GM23248 (cell line): ENCODE results near the gene TOP2A. TPM values are rescaled to one million over a fixed set of nuclear protein-coding genes. Genes with fewer than 3 reads are reported as not detected.

Source experiments
- DNase-seq: peaks from one replicate; pipeline ENCODE4 v3.0.0-alpha.2; 2015
- H2AFZ ChIP-seq: fragments of 200-600 bp; sonication (generic); 2 replicates; pipeline ENCODE4 v1.6.1; 2016; ENCODE audit warnings: antibody characterized with exemption
- H3F3A ChIP-seq: fragments of 200-600 bp; sonication (generic); 2 replicates; pipeline ENCODE4 v1.6.1; 2016; ENCODE audit warnings: mild to moderate bottlenecking, antibody characterized with exemption, mixed run types; ENCODE audit not compliant: insufficient read depth
- H3K27ac ChIP-seq: fragments of 200-600 bp; sonication (generic); 2 replicates; pipeline ENCODE4 v1.5.1; 2016; ENCODE audit warnings: mild to moderate bottlenecking
- H3K27me3 ChIP-seq: fragments of 200-600 bp; sonication (generic); replicated peaks from 2 replicates; pipeline ENCODE4 v1.6.1; 2016; ENCODE audit warnings: mild to moderate bottlenecking; ENCODE audit not compliant: insufficient read depth
- H3K36me3 ChIP-seq: fragments of 200-600 bp; sonication (generic); 2 replicates; pipeline ENCODE4 v1.6.1; 2016; ENCODE audit warnings: low read depth, mild to moderate bottlenecking
- H3K4me1 ChIP-seq: fragments of 200-600 bp; sonication (generic); 2 replicates; pipeline ENCODE4 v1.6.1; 2016; ENCODE audit warnings: mild to moderate bottlenecking; ENCODE audit not compliant: insufficient read depth
- H3K4me2 ChIP-seq: fragments of 200-600 bp; sonication (generic); one replicate; pipeline ENCODE4 v1.6.1; 2016; ENCODE audit warnings: mild to moderate bottlenecking; ENCODE audit not compliant: unreplicated experiment
- H3K4me3 ChIP-seq: fragments of 200-600 bp; sonication (generic); 2 replicates; pipeline ENCODE4 v1.5.1; 2016; ENCODE audit warnings: mild to moderate bottlenecking
- H3K79me2 ChIP-seq: fragments of 200-600 bp; sonication (generic); 2 replicates; pipeline ENCODE4 v1.6.1; 2016; ENCODE audit warnings: mild to moderate bottlenecking; ENCODE audit not compliant: insufficient read depth
- H3K9ac ChIP-seq: fragments of 200-600 bp; sonication (generic); 2 replicates; pipeline ENCODE4 v1.6.1; 2016; ENCODE audit warnings: mild to moderate bottlenecking
- H3K9me2 ChIP-seq: fragments of 200-600 bp; sonication (generic); 2 replicates; pipeline ENCODE4 v1.6.1; 2016; ENCODE audit warnings: mixed run types, mild to moderate bottlenecking, moderate library complexity; ENCODE audit not compliant: insufficient read depth
- H3K9me3 ChIP-seq: fragments of 200-600 bp; sonication (generic); one replicate; pipeline ENCODE4 v1.6.1; 2017; ENCODE audit warnings: low read depth
- H4K20me1 ChIP-seq: fragments of 200-600 bp; sonication (generic); 2 replicates; pipeline ENCODE4 v1.6.0; 2016; ENCODE audit not compliant: insufficient read depth
- EZH2 ChIP-seq: fragments of 200-600 bp; sonication (generic); IDR thresholded peaks from 2 replicates; pipeline ENCODE4 v1.6.1; 2018; ENCODE audit warnings: antibody characterized with exemption, mild to moderate bottlenecking; ENCODE audit not compliant: insufficient read depth, poor library complexity, severe bottlenecking
- EZH2phosphoT487 ChIP-seq: fragments of 200-600 bp; sonication (generic); IDR thresholded peaks from 2 replicates; pipeline ENCODE4 v1.6.1; 2018; ENCODE audit warnings: antibody characterized with exemption, moderate library complexity, mild to moderate bottlenecking, low read depth; ENCODE audit not compliant: insufficient read depth
- WGBS, 2 experiments: methylation state at CpG; one replicate each; pipeline ENCODE4 v1.1.6; 2015 to 2017; ENCODE audit warnings: low lambda C conversion rate in 2 of 2, low coverage in 1 of 2; ENCODE audit errors: missing lambda C conversion rate in 2 of 2; 5-methylcytosine and 5-hydroxymethylcytosine counted together
- in situ Hi-C: fragments of 300-500 bp; cut with MboI; formaldehyde crosslinking; loops from 2 replicates; pipeline ENCODE4 v1.15.0; 2020
- polyA plus RNA-seq: library from polyadenylated mRNA; unstranded; fragments of >200 nt; fragmentation: Nextera tagmentation; extraction: Ambion mirVana; gene quantifications from 2 replicates; pipeline ENCODE4 v1.2.1, GENCODE V29; 2016
- total RNA-seq: library from RNA; depleted of rRNA; stranded (reverse); fragments of >200 nt; shearing (Covaris generic); gene quantifications from 2 replicates; pipeline ENCODE4 v1.2.3, GENCODE V29; 2014

Gene TOP2A
- total and polyA plus RNA-seq, 2 experiments from 2014 or later = 47.0 to 71.4 TPM

DNA sequence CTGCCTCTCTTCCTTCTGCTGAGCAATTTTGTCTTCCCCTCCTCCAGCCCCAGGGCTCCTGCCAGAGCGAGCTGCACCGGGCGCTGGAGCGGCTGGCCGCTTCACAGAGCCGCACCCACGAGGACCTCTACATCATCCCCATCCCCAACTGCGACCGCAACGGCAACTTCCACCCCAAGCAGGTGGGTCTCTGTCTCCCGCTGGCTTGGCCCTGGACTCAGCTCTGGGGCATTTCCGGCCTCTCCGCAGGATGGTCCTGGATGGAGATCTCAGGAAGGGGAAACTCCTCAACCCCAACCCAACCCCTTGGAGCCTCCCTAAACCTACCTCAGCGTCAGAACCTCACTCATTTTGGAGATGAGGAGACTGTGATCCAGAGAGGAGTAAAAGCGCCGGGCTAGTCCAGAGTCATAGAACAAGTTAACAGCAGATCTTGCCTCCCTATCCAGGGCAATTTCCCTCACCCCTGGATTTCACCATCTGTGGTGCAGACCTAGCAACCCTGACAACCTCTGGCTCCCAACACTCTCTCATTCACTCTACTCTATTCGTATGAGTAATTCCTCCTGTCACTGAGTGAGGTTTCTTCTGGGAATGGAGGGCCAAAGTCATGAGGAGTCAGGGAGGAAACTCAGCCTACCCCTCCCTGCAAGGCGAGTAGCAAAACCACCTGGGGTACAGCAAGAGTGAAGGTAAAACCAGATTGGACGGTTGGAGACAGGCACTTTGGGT is 36.4 kb upstream of the TOP2A start:
- Histone ChIP-seq H3K9ac (peak overlapping the region; percentile 47), H3K27me3 (no peaks in the 10 kb centered on the region), H3K9me2 (no peaks in the 10 kb centered on the region), H3K36me3 (peaks cover 45% of the 10 kb centered on the region), H3F3A (peaks cover 90% of the 10 kb centered on the region), H3K79me2 (peaks cover 48% of the 10 kb centered on the region), H3K27ac (peak overlapping the region; percentile 89), H3K4me2 (no peak overlapping the region), H3K4me1 (peaks cover 98% of the 10 kb centered on the region), H2AFZ (no peak overlapping the region), H4K20me1 (no peaks in the 10 kb centered on the region), H3K4me3 (no peak overlapping the region), H3K9me3 (no peaks in the 10 kb centered on the region)
- in situ Hi-C loops = no loop called here
- peak; percentile 77 for DNase-seq
- WGBS, 2 experiments = 81 to 87% methylated on average over 19 of the region's 19 CpGs
- TF ChIP-seq EZH2phosphoT487 = no peak
- no peak for TF ChIP-seq EZH2

DNA sequence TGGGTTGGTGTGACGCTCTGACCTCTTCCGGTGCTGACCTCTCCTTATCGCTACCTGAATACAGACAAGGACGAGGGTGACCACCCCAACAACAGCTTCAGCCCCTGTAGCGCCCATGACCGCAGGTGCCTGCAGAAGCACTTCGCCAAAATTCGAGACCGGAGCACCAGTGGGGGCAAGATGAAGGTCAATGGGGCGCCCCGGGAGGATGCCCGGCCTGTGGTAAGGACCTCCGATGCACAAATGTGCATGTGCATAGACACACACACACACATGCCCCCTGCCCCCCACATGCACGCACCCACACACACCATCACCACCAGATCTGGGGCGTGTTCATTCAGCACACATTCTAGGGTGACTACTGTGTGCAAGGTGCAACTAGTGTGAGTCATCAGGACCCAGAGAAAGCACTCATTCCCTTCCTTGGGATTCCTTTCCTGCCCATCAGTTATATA is 35.3 kb upstream of the TOP2A start:
- no peak overlapping the region for H2AFZ ChIP-seq
- peaks cover 98% of the 10 kb centered on the region for H3K4me1 ChIP-seq
- peaks cover 37% of the 10 kb centered on the region for H3K36me3 ChIP-seq
- in situ Hi-C loops = no loop called here
- no peak overlapping the region for H3K4me3 ChIP-seq
- peaks cover 59% of the 10 kb centered on the region for H3K79me2 ChIP-seq
- H3K27me3 ChIP-seq = no peaks in the 10 kb centered on the region
- H3F3A ChIP-seq = peaks cover 94% of the 10 kb centered on the region
- peak overlapping the region; percentile 89 for H3K27ac ChIP-seq
- no peaks in the 10 kb centered on the region for H3K9me3 ChIP-seq
- H3K4me2 ChIP-seq = peak overlapping the region; percentile 22
- H3K9me2 ChIP-seq = no peaks in the 10 kb centered on the region
- TF ChIP-seq EZH2 = no peak
- TF ChIP-seq EZH2phosphoT487 = no peak
- no peaks in the 10 kb centered on the region for H4K20me1 ChIP-seq
- peak; percentile 70 for DNase-seq
- WGBS, 2 experiments = 83% methylated on average over 15 of the region's 15 CpGs
- peak overlapping the region; percentile 71 for H3K9ac ChIP-seq

DNA sequence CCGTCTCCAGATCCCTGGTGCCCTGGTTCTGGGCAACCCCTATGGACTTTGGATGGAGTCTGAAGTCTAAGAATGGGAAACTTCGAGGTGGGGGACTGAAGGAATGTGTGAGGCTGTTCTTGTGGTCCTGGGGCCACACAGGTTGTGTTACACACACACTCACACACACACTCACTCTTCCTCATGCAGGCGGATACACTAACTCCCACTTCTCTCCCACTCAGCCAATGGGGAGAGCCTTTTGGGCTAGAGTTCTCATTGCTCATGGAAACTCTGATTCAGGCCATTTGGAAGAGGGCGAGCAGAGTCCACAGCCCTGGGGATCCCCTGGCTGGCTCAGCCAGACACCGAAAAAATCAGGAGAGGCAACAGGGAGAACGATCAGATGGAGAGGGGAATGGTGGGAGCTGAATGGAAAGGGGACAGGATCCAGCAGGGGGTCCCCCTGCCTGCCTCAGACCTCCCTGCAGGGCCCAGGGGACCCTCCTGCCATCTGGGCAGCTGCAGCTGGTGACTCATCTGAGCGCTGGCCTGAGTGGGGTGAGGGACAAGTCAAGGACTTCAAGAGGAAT is 34.6 kb upstream of the TOP2A start:
- no peak overlapping the region for H3K4me3 ChIP-seq
- no peaks in the 10 kb centered on the region for H4K20me1 ChIP-seq
- H3F3A ChIP-seq = peaks cover 94% of the 10 kb centered on the region
- H3K27ac ChIP-seq = peak overlapping the region; percentile 89
- in situ Hi-C loops = no loop called here
- no peak for TF ChIP-seq EZH2phosphoT487
- no peak for TF ChIP-seq EZH2
- peaks cover 65% of the 10 kb centered on the region for H3K79me2 ChIP-seq
- H3K9me3 ChIP-seq = no peaks in the 10 kb centered on the region
- H2AFZ ChIP-seq = no peak overlapping the region
- DNase-seq = peak; percentile 97
- peak overlapping the region; percentile 71 for H3K9ac ChIP-seq
- H3K9me2 ChIP-seq = no peaks in the 10 kb centered on the region
- peaks cover 98% of the 10 kb centered on the region for H3K4me1 ChIP-seq
- H3K27me3 ChIP-seq = no peaks in the 10 kb centered on the region
- 15 to 20% methylated on average over 7 of the region's 7 CpGs for WGBS, 2 experiments
- peaks cover 37% of the 10 kb centered on the region for H3K36me3 ChIP-seq
- H3K4me2 ChIP-seq = peak overlapping the region; percentile 57

DNA sequence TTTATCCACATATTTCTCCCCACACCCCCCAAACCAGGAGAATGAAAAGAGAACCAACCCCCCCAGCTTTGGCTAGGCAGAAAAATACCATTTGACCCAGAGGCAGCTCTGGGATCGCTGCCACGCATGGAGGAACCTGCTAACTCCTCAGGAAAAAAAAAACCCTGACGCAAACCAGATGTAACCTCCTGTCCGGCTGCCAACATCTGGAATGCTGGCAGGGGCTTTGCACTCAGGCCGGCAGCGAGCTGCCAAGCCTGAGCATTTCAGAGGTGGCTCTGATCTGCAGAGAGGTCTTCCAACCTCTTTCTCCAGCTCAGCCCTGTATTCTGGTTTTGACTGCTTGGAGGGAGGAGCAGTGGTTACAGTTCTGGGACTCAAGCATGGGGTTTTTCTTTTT is 33.7 kb upstream of the TOP2A start:
- peak overlapping the region; percentile 89 for H3K27ac ChIP-seq
- DNase-seq = peak; percentile 94
- H3K9me3 ChIP-seq = no peaks in the 10 kb centered on the region
- TF ChIP-seq EZH2phosphoT487 = no peak
- TF ChIP-seq EZH2 = no peak
- no peaks in the 10 kb centered on the region for H3K9me2 ChIP-seq
- H3K27me3 ChIP-seq = no peaks in the 10 kb centered on the region
- peak overlapping the region; percentile 57 for H3K4me2 ChIP-seq
- H2AFZ ChIP-seq = no peak overlapping the region
- peaks cover 74% of the 10 kb centered on the region for H3K79me2 ChIP-seq
- in situ Hi-C loops = no loop called here
- peaks cover 98% of the 10 kb centered on the region for H3K4me1 ChIP-seq
- peak overlapping the region; percentile 25 for H3K4me3 ChIP-seq
- H3K36me3 ChIP-seq = peaks cover 37% of the 10 kb centered on the region
- no peaks in the 10 kb centered on the region for H4K20me1 ChIP-seq
- peak overlapping the region; percentile 71 for H3K9ac ChIP-seq
- WGBS, 2 experiments = 0 to 2% methylated on average over 6 of the region's 6 CpGs
- peaks cover 94% of the 10 kb centered on the region for H3F3A ChIP-seq
